Measurements from ENCODE around the gene IQGAP1. TPM values are rescaled to one million over a fixed set of nuclear protein-coding genes. Genes with fewer than 3 reads are reported as not detected.

The IQGAP1 gene
- total and polyA plus RNA-seq, 4 donors = 83.0 to 396 (median 189) TPM

DNA sequence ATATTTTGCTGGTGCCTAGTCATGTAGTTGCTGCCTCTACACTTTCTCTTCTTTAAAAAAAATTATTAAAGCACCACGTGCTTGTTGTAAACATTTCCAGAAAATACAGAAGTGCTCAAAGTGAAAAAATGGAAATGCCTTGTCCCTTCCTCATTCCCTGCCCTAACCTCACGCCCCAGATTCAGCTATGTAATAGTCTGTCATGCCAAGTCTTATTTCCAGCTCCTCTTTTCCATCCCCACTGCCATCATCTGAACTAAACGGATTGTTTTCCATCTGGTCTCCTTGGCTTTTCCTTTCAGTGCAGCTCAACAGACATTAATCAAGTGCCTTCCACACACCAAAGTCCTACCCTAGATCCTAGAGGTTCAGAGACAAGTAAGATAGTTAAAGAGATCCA is 20.5 kb upstream of the IQGAP1 start:
- H3K27ac ChIP-seq (ENCODE audit: low read depth in 1 of 2, low read length in 1 of 2) = peak overlapping the region in 1 of 2 donors; percentile 47
- ATAC-seq (ENCODE audit: insufficient read depth, low FRiP score) = no peak
- WGBS, 2 donors = 23 to 30% methylated on average over 3 of the region's 3 CpGs

DNA sequence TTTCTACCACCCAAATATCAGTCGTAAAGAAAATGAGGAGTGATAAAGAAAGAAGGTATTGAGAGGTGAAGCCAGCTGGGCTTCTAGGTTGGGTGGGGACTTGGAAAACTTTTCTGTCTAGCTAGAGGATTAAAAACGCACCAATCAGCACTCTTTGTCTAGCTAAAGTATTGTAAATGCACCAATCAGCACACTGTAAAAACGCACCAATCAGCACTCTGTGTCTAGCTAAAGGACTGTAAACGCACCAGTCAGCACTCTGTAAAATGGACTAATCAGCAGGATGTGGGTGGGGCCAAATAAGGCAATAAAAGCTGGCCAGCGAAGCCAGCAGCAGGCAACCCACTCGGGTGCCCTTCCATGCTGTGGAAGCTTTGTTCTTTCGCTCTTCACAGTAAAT is 13.0 kb upstream of the IQGAP1 start:
- H3K9ac ChIP-seq (ENCODE audit: insufficient read depth in 1 of 2, low read length in 2 of 2) = no peak overlapping the region
- H3K27ac ChIP-seq (ENCODE audit: low read depth in 1 of 2, low read length in 1 of 2) = no peak overlapping the region
- DNase-seq (no peak), ATAC-seq (ENCODE audit: insufficient read depth, low FRiP score) (no peak)
- 96 to 97% methylated on average over 7 of the region's 7 CpGs for WGBS, 2 donors
- peaks cover 0 to 5% (median 0%) of the 10 kb centered on the region in 5 donors for H3K4me1 ChIP-seq (ENCODE audit: control insufficient read depth in 5 of 5, insufficient read depth in 5 of 5, low read length in 5 of 5)
- TF ChIP-seq, protein P1, sequence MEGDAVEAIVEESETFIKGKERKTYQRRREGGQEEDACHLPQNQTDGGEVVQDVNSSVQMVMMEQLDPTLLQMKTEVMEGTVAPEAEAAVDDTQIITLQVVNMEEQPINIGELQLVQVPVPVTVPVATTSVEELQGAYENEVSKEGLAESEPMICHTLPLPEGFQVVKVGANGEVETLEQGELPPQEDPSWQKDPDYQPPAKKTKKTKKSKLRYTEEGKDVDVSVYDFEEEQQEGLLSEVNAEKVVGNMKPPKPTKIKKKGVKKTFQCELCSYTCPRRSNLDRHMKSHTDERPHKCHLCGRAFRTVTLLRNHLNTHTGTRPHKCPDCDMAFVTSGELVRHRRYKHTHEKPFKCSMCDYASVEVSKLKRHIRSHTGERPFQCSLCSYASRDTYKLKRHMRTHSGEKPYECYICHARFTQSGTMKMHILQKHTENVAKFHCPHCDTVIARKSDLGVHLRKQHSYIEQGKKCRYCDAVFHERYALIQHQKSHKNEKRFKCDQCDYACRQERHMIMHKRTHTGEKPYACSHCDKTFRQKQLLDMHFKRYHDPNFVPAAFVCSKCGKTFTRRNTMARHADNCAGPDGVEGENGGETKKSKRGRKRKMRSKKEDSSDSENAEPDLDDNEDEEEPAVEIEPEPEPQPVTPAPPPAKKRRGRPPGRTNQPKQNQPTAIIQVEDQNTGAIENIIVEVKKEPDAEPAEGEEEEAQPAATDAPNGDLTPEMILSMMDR (IDR thresholded peaks at IDR 0.05; ENCODE audit: control extremely low read depth, extremely low read depth) = no peak
- no peak overlapping the region for H3K4me3 ChIP-seq
- peaks cover 0 to 11% (median 0%) of the 10 kb centered on the region in 4 donors for H3K9me3 ChIP-seq (ENCODE audit: control insufficient read depth in 4 of 4, insufficient read depth in 3 of 4, low read length in 3 of 4)
- H3K36me3 ChIP-seq (ENCODE audit: control insufficient read depth in 4 of 4, insufficient read depth in 4 of 4, low read length in 4 of 4) = no peaks in the 10 kb centered on the region
- no peaks in the 10 kb centered on the region for H3K27me3 ChIP-seq (ENCODE audit: control insufficient read depth in 3 of 3, insufficient read depth in 3 of 3, low read length in 2 of 3)

More for the DNA sequence above, 20.5 kb upstream of the IQGAP1 start:
- peak in 2 of 3 donors; percentile 40 to 55 for DNase-seq
- TF ChIP-seq, protein P1 (IDR thresholded peaks at IDR 0.05; ENCODE audit: control extremely low read depth, extremely low read depth) = no peak
- Histone ChIP-seq H3K9me3 (ENCODE audit: control insufficient read depth in 4 of 4, insufficient read depth in 3 of 4, low read length in 3 of 4) (no peaks in the 10 kb centered on the region), H3K27me3 (ENCODE audit: control insufficient read depth in 3 of 3, insufficient read depth in 3 of 3, low read length in 2 of 3) (no peaks in the 10 kb centered on the region), H3K9ac (ENCODE audit: insufficient read depth in 1 of 2, low read length in 2 of 2) (no peak overlapping the region), H3K4me3 (no peak overlapping the region), H3K36me3 (ENCODE audit: control insufficient read depth in 4 of 4, insufficient read depth in 4 of 4, low read length in 4 of 4) (no peaks in the 10 kb centered on the region), H3K4me1 (ENCODE audit: control insufficient read depth in 5 of 5, insufficient read depth in 5 of 5, low read length in 5 of 5) (peaks cover 0 to 5% (median 0%) of the 10 kb centered on the region in 5 donors)

DNA sequence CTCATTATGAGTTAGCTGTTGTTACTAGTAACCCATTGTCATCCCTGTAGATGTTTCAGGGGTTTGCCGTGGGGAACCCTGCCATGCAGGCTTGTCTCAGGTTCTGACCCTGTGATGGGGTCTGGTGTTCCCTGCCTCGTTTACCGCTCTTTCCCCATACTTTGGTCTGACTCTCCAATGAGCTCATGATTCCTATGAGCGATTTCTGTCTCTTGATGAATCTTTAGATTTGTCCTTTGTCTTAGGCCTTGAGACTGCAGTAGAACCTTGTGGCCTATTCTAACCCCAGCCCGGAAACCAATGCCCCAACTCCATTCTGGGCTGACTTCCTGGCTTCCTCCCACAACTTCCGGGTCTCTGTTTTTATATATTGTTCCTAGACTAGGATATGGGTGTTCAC is 11.3 kb upstream of the IQGAP1 start:
- Histone ChIP-seq H3K27me3 (ENCODE audit: control insufficient read depth in 3 of 3, insufficient read depth in 3 of 3, low read length in 2 of 3) (no peaks in the 10 kb centered on the region), H3K9me3 (ENCODE audit: control insufficient read depth in 4 of 4, insufficient read depth in 3 of 4, low read length in 3 of 4) (peaks cover 0 to 11% (median 0%) of the 10 kb centered on the region in 4 donors), H3K27ac (ENCODE audit: low read depth in 1 of 2, low read length in 1 of 2) (peak overlapping the region in 1 of 2 donors; percentile 65), H3K9ac (ENCODE audit: insufficient read depth in 1 of 2, low read length in 2 of 2) (no peak overlapping the region), H3K4me1 (ENCODE audit: control insufficient read depth in 5 of 5, insufficient read depth in 5 of 5, low read length in 5 of 5) (peaks cover 0 to 5% (median 0%) of the 10 kb centered on the region in 5 donors), H3K4me3 (no peak overlapping the region), H3K36me3 (ENCODE audit: control insufficient read depth in 4 of 4, insufficient read depth in 4 of 4, low read length in 4 of 4) (no peaks in the 10 kb centered on the region)
- TF ChIP-seq, protein P1 (IDR thresholded peaks at IDR 0.05; ENCODE audit: control extremely low read depth, extremely low read depth) = no peak
- WGBS, 2 donors = 26 to 61% methylated on average over 6 of the region's 6 CpGs
- no peak for DNase-seq
- ATAC-seq (ENCODE audit: insufficient read depth, low FRiP score) = no peak

DNA sequence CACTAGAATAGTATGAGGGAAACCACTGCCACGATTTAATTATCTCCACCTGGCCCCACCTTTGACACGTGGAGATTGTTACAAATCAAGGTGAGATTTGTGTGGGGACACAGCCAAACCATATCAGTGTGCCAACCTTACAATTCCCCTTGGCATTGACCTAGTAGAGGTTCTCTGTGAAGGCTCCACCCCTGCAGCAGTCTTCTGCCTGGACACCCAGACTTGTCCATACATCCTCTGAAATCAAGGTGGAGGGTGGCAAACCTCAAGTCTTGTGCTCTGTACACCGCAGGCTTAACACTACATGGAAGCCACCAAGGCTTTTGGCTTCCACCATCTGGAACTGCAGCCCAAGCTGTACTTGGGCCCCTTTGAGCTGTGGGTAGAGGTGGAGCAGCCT is 8.8 kb upstream of the IQGAP1 start:
- WGBS, 2 donors = 86 to 88% methylated on average over 3 of the region's 3 CpGs
- Histone ChIP-seq H3K4me3 (no peak overlapping the region), H3K9me3 (ENCODE audit: control insufficient read depth in 4 of 4, insufficient read depth in 3 of 4, low read length in 3 of 4) (peaks cover 0 to 11% (median 0%) of the 10 kb centered on the region in 4 donors), H3K4me1 (ENCODE audit: control insufficient read depth in 5 of 5, insufficient read depth in 5 of 5, low read length in 5 of 5) (peaks cover 0 to 5% (median 0%) of the 10 kb centered on the region in 5 donors), H3K9ac (ENCODE audit: insufficient read depth in 1 of 2, low read length in 2 of 2) (no peak overlapping the region), H3K36me3 (ENCODE audit: control insufficient read depth in 4 of 4, insufficient read depth in 4 of 4, low read length in 4 of 4) (no peaks in the 10 kb centered on the region), H3K27me3 (ENCODE audit: control insufficient read depth in 3 of 3, insufficient read depth in 3 of 3, low read length in 2 of 3) (no peaks in the 10 kb centered on the region), H3K27ac (ENCODE audit: low read depth in 1 of 2, low read length in 1 of 2) (no peak overlapping the region)
- ATAC-seq (ENCODE audit: insufficient read depth, low FRiP score) (no peak), DNase-seq (no peak)
- TF ChIP-seq, protein P1 (IDR thresholded peaks at IDR 0.05; ENCODE audit: control extremely low read depth, extremely low read depth) = no peak

All from lung (tissue), 12 donors.